GOT3 (cell line): ENCODE measurements around the gene SRP68.

Source experiments
- DNase-seq: peaks from one replicate; lab custom pipeline; 2025; ENCODE audit warnings: mixed read lengths; lab: John Stamatoyannopoulos, UW

SRP68 gene

DNA sequence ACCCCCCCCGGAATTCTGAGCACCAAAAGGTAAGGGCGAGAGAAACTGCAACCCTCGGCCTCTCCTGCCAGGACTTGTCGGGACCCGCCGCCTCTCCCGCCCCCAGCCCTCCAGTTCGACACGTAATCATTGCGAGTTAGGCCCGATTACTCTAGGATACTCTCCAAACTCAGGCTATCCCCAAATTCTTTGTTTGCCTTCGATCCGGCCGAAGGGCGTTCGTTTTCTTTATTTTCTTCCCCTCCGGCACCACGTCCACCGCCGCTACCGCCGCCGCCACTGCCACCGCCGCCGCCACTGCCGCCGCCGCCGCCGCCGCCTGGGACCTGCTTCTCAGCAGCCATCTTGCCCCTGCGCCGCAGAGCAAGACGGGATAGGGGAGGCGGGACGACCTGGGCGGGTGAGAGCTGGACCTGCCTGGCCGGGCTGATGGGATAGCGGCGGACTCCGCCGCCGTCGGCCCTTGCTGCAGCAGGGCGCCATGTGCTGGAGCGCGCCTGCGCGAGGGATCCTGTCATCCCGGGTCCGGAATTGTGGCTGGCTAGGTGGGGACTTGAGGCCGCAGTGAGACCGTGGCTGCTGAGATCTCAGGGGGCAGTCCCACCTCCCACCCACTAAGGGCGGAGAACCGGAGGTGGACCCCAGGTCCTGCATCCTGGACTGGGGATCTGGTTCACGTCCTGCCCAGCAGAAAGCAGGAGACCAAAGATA lies at the start of gene SRP68:
SRP68 (minus strand) TSS at position 370 of the 711 bp plus-strand sequence; CDS start at position 344, 26 bp downstream.
- peak; percentile 86 for DNase-seq

DNA sequence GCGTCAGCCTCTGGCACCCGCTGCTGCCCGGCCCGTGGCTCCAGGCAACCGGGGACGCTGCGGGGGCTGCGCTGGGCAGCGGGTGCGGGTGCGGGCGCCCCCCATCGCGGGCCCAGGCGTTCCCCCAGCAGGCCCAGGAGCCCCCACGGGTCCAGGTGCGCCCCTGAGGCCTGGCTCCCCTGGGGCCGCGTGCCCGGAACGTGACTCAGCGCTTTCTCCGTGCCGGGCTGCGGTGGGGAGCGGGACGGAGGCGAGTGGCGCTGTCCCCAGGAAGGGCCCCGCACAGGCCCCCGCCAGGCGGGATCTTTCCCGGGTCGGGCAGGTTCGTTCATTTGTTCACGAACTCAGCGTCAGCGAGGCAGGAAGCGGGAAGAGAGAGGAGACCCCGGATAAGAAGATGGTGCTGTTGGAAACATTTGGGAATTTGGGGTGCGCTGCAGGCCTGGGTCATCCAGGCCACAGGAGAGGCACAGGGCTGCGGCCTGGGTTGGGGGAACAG lies 49.7 kb upstream of the SRP68 start:
- no peak for DNase-seq

DNA sequence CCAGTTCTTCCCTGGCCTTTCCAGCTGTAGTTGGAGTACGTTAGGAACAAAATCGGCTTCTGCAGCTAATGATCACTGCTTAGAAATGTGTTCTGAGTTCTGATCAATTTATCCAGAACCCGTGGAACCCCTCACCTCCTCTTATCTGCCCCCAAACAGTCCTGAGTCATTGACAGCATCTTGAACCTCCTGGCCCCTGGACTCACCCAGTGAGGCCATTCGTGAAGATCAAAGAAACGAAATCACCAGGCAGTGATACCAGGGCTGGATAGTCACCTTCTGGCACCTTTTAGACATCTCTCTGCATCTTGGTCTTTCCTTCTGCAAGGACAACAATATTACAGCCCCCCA lies 48.3 kb upstream of the SRP68 start:
- DNase-seq: no peak

GRCh38 chr17:76119409-76120371 lies 47.4 kb upstream of the SRP68 start:
- no peak for DNase-seq

- no peak for DNase-seq
These were observed 42.9 kb upstream of the SRP68 start for GRCh38 chr17:76115138-76115754.

GRCh38 chr17:76111956-76112355 lies 39.6 kb upstream of the SRP68 start:
- DNase-seq: no peak

DNA sequence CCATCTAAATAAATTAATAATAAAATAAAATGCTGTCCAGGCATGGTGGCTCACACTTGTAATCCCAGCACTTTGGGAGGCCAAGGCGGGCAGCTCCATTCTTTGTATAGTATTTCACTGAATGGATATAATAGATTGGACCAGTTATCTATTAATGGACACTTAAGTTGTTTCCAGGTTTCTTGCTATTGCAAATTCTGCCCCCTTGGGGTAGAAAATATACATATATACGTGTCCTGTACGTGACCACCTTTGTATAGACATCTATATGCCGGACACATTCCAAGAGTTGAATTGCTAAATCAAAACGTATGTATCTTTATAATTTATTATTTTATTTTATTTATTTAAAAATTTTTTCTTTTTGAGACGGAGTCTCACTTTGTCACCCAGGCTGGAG lies 35.2 kb upstream of the SRP68 start:
- no peak for DNase-seq

DNA sequence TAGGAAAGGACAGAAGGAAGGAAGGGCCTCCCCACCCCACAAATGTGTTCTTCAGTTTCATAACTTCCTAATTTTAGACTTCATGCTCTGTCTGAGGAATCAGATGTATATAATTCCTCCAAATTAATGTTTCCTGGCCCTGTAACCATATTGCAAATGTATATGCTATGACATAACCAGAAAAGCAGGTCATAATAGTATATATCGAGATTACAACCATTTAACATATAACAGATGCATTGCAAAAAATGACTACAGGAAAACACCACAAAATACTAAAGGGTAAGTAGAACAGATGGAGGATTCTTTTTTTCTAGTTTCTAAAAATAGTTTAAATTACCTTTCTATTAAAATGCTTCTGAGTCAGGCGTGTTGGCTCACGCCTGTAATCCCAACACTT lies 34.4 kb upstream of the SRP68 start:
- no peak for DNase-seq

DNA sequence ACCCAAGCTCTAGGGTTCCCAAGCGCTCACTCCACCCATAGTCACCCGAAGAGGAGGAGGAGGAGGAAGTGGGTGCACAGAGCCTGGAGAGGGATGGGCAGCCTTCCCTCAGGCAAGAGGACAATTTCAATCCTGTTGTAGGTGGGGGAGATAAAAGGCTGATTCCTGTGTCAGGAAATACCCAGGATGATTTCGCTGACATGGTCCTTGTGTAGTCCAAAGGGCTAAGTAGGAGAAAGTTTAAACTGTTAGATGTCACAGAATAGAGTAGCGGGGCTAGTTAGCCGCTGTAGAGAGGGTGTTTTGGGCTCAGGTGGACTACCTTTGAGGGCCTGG lies 32.5 kb upstream of the SRP68 start:
- DNase-seq: no peak

GRCh38 chr17:76104140-76104895 lies 32.0 kb upstream of the SRP68 start:
- no peak for DNase-seq

DNA sequence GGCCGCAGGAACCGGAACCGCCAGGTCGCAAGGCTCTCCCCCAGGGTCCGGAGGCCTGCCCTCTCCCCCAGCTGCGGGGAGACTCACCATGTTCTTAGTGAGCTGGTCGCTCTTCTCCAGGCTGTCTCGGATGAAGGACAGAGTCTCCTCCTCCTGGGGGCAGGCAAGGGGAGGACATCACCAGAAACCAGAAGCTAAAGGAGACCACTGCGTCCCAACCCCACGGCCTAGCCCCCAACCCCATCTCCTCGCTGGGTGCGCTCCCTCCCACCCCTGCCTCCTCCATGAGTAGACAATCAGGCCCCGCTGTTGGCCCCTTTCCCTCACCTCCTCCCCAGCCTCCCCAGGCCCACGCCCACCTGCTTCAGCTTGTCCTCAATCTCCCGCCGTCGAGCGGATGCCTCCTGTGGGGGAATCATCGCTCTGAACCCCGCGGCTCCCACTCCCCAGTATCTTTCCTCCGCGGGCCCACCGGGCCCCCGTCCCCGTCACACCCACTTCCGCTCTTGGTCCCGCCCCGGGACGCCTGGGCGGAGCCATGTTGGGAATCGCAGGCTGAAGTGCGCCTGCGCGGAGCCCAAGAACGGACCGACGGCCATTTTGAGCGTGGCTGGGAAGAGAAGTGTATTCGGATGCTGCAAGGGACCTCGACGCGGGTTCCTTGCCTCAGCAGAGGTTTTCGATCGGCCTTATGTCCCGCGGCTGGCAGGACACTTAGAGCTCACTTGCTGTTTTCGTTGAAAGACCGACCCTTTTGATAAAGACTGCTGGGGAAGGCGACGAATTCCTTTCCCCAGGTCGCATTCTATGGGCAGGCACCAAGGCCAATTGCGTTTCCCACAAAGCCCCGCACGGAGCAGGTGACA lies 31.2 kb upstream of the SRP68 start, which contains the start of gene EXOC7:
EXOC7 (minus strand) TSS at position 514 of the 866 bp plus-strand sequence; CDS start at position 419, 95 bp downstream.
- DNase-seq: peak; percentile 85

GRCh38 chr17:76102944-76103273 lies 30.6 kb upstream of the SRP68 start:
- no peak for DNase-seq

DNA sequence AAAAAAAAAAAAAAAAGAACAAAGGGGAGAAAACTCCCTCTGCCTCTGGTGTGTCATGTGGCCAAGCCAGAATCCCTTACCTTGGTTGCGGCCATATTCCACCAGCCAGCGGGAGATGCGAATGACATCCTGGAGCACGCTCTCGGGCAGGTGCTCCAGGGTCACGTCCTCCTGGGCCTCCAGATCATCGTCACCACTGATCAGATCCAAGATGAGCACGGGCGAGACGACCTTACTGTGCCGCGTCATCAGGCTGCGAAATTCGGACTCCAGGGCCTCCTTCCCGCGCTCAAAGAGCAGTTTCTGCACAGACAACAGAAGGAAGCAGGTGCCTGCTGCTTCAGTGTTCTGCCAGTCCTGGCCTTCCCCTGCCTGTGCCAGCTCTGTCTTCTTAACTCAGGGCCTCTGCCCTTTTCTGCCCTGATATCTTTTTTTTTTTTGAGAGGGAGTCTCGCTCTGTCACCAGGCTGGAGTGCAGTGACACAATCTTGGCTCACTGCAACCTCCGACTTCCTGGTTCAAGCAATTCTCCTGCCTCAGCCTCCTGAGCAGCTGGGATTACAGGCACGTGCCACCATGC lies 25.5 kb upstream of the SRP68 start:
- DNase-seq: no peak

DNA sequence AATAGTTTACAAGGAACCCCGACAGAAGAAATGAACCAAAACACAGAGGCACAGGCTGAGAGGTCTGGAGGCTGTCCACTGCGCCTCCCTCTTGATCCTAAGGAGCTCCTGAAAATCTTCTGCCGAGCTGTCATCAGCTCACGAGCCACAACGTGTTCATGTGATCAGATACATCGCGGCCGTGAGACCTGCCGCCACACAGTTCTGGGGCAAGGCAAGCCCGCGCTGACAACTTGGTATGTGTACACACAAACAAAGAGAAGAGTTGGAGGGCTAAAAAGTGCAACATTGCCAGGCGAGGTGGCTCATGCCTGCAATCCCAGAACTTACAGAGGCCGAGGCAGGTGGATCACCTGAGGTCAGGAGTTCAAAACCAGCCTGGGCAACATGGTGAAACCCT lies 23.6 kb upstream of the SRP68 start:
- no peak for DNase-seq

- DNase-seq: no peak
These were observed 21.7 kb upstream of the SRP68 start for GRCh38 chr17:76094046-76094445.

DNA sequence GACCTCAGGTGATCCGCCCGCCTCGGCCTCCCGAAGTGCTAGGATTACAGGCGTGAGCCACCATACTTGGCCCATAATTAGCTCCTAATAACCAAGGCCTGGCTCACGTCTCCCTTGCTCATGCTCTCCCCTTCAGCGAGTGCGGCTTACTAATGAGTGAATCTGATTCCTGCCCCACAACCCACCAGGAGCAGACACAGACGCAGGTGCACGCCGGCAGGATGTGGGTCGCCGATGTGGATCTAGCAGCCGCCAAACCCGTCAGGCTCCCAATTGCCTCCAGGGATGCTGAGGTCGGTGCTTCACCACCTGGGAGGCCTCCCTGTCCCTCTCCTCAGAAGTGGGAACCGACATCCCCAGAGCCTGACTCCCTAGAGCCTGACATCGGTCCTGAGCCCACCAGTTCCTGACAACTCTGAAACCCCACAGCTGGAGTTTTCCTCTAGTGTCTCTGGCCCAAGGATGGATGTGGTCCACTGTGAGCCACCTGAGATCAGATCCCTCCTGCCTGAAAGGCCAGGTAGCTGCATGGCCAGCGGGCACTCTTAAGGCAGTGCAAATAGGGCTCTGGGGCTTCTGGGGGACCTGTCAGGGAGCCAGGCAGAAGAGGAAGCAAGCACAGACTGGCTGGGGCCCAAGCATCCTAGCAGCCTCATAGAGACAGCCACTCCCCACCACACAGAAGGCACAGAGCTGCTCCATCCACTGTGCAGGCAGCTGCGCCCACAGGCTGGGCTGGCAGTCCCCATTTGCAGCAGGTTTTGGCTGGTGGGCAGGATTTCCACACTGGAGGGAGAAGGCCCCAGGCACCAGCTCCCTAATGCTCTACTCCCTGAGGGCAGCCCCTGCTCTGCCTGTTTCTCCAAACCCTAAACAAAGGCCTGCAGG lies 20.5 kb upstream of the SRP68 start:
- DNase-seq: no peak

- no peak for DNase-seq
These were observed 19.4 kb upstream of the SRP68 start for GRCh38 chr17:76091526-76092286.

GRCh38 chr17:76090517-76091129 lies 18.3 kb upstream of the SRP68 start:
- no peak for DNase-seq
